Body of pancreas (tissue), 4 donors: ENCODE measurements around the gene TMEM247. TPM values are rescaled to one million over a fixed set of nuclear protein-coding genes. Genes with fewer than 3 reads are reported as not detected.

Source experiments
- ATAC-seq: fragments of 150-250 bp; one replicate; pipeline ENCODE4 v1.9.1; 2016
- DNase-seq, 4 donors: peaks; one replicate each; pipeline ENCODE4 v3.0.0-alpha.2; 2019
- H3K27ac ChIP-seq, 4 donors: fragments of 200-600 bp; sonication (generic); 1 replicate in 3 of 4; 2 replicates in 1 of 4; pipeline versions ENCODE4 v1.5.1 to v1.6.1; 2016 to 2019; ENCODE audit warnings: mild to moderate bottlenecking in 1 of 4, mixed read lengths in 1 of 4, moderate library complexity in 1 of 4
- H3K27me3 ChIP-seq, 2 donors: fragments of 200-600 bp; sonication (generic); one replicate each; pipeline ENCODE4 v1.6.0; 2016; ENCODE audit warnings: mild to moderate bottlenecking in 1 of 2
- H3K36me3 ChIP-seq, 2 donors: fragments of 200-600 bp; sonication (generic); replicated peaks in 1 of 2; 2 replicates each; pipeline ENCODE4 v1.5.1; 2016; ENCODE audit warnings: low read depth in 2 of 2; ENCODE audit not compliant: insufficient read depth in 1 of 2
- H3K4me1 ChIP-seq: fragments of 200-600 bp; sonication (generic); one replicate; pipeline ENCODE4 v1.6.0; 2016
- H3K4me3 ChIP-seq, 2 donors: fragments of 200-600 bp; sonication (generic); 1 replicate in 1 of 2; 2 replicates in 1 of 2; pipeline ENCODE4 v1.5.1; 2016 to 2019
- H3K9me3 ChIP-seq, 3 donors: fragments of 200-600 bp; sonication (generic); 1 replicate in 2 of 3; 2 replicates in 1 of 3; pipeline ENCODE4 v1.5.1; 2016
- POLR2A ChIP-seq, 3 donors: fragments of 450-650 bp; IDR thresholded peaks; one replicate each; pipeline ENCODE4 v1.6.1; 2016; ENCODE audit warnings: antibody characterized with exemption in 3 of 3, mild to moderate bottlenecking in 2 of 3
- WGBS, 2 donors: methylation state at CpG; one replicate each; pipeline ENCODE4 v1.1.5; 2017; 5-methylcytosine and 5-hydroxymethylcytosine counted together
- intact Hi-C: fragments of 100-400 bp; cut with DNase I; formaldehyde crosslinking; loops from one replicate; pipeline ENCODE4 v1.15.1; 2023
- total RNA-seq, 2 donors: library from RNA; depleted of rRNA; stranded (reverse); fragments of >200 nt; gene quantifications; one replicate each; pipeline ENCODE4 v1.1.0, GENCODE V29; 2016
- TF ChIP-seq, protein P1 (sequence below), 7 experiments: fragments of 450-650 bp in 4 of 7; fragments of 200-600 bp in 3 of 7; sonication (generic) in 3 of 7; IDR thresholded peaks; one replicate each; pipeline ENCODE4 v1.5.1; 2016 to 2019; ENCODE audit warnings: antibody characterized with exemption in 7 of 7

The TMEM247 gene
- total RNA-seq, 2 donors from 2014 or later, result not detected

DNA sequence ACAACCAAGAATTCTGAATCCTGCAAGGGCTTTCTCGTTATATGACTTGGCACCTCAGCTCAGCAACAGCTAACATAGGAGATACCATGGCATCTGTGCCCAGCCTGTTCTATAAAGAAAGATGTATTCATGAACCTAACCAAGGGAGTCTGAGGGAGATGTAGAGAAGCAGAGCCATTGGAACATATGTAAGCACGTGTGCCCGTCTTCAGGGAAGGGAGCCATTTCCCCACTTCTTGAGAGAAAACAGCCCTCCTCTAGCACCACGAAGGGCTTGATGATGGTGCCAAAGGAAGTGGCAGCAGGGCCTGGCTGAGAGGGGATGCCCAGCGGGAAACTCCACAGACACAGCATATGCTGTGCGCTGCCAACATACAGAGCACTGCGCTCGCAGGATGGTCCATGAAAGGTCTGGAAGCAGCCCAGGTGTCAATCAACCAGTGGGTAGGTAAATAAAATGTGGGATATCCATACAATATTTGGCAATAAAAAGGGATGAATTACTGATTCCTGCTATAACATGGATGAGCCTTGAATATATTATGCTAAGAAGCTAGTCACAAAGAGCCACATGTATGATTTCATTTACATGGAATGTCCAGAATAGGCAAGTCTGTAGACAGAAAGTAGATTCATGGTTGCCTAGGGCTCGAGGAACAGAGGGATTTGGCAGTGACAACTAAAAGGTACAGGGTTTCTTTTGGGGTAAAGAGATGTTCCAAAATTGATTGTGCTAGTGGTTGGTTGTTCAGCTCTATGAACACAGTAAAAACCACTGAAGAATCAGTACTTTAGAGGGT lies 16.1 kb downstream of the TMEM247 start:
- intact Hi-C loops, result no loop called here
- Histone ChIP-seq H3K4me3 (no peak overlapping the region), H3K9me3 (no peaks in the 10 kb centered on the region), H3K36me3 (no peaks in the 10 kb centered on the region), H3K27me3 (no peaks in the 10 kb centered on the region), H3K27ac (no peak overlapping the region), H3K4me1 (peaks cover 10% of the 10 kb centered on the region)
- 84 to 86% methylated on average over 9 of the region's 9 CpGs for WGBS, 2 donors
- no peak for TF ChIP-seq POLR2A (IDR thresholded peaks at IDR 0.05)
- TF ChIP-seq, protein P1, sequence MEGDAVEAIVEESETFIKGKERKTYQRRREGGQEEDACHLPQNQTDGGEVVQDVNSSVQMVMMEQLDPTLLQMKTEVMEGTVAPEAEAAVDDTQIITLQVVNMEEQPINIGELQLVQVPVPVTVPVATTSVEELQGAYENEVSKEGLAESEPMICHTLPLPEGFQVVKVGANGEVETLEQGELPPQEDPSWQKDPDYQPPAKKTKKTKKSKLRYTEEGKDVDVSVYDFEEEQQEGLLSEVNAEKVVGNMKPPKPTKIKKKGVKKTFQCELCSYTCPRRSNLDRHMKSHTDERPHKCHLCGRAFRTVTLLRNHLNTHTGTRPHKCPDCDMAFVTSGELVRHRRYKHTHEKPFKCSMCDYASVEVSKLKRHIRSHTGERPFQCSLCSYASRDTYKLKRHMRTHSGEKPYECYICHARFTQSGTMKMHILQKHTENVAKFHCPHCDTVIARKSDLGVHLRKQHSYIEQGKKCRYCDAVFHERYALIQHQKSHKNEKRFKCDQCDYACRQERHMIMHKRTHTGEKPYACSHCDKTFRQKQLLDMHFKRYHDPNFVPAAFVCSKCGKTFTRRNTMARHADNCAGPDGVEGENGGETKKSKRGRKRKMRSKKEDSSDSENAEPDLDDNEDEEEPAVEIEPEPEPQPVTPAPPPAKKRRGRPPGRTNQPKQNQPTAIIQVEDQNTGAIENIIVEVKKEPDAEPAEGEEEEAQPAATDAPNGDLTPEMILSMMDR (IDR thresholded peaks at IDR 0.05), result no peak
- DNase-seq, result no peak
- no peak for ATAC-seq

GRCh38 chr2:46497766-46498165 lies 18.4 kb downstream of the TMEM247 start:
- intact Hi-C loops, result no loop called here
- Histone ChIP-seq H3K9me3 (no peaks in the 10 kb centered on the region), H3K27ac (no peak overlapping the region), H3K4me1 (peaks cover 7% of the 10 kb centered on the region), H3K27me3 (no peaks in the 10 kb centered on the region), H3K36me3 (no peaks in the 10 kb centered on the region), H3K4me3 (no peak overlapping the region)
- TF ChIP-seq, protein P1 (IDR thresholded peaks at IDR 0.05), result no peak
- TF ChIP-seq POLR2A (IDR thresholded peaks at IDR 0.05), result no peak
- no peak for ATAC-seq
- WGBS, 2 donors, result 74 to 85% methylated on average over 4 of the region's 4 CpGs
- no peak for DNase-seq

DNA sequence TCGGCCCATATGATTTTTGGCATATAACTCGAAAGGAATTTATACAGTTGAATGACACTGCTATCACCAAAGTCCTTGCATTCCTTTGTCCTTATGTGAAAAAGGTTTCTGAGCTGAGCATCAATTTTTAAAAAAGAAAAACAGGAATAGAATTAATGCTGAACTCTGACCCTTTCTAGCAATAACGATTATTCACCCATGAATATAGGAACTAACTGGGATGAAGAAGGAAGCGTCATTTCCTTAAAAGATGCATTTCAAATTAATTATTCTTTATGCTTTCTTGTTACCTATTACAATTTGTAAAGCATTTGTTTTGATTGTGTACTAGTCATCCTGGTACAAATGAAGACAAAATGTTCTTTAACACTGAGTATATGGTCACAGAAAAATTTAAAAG lies 19.3 kb downstream of the TMEM247 start:
- no peaks in the 10 kb centered on the region for H3K36me3 ChIP-seq
- DNase-seq (no peak), ATAC-seq (no peak)
- intact Hi-C loops, result no loop called here
- WGBS, 2 donors, result 69 to 75% methylated on average over 4 of the region's 4 CpGs
- H3K4me3 ChIP-seq, result no peak overlapping the region
- no peaks in the 10 kb centered on the region for H3K9me3 ChIP-seq
- no peaks in the 10 kb centered on the region for H3K27me3 ChIP-seq
- peaks cover 7% of the 10 kb centered on the region for H3K4me1 ChIP-seq
- TF ChIP-seq, protein P1 (IDR thresholded peaks at IDR 0.05), result no peak
- TF ChIP-seq POLR2A (IDR thresholded peaks at IDR 0.05), result no peak
- H3K27ac ChIP-seq, result no peak overlapping the region

- 12 to 25% methylated on average over 7 of the region's 7 CpGs for WGBS, 2 donors
- TF ChIP-seq, protein P1 (IDR thresholded peaks at IDR 0.05), result no peak
- TF ChIP-seq POLR2A (IDR thresholded peaks at IDR 0.05), result no peak
- ATAC-seq, result no peak
- Histone ChIP-seq H3K9me3 (no peaks in the 10 kb centered on the region), H3K4me3 (peak overlapping the region; percentile 22 to 55), H3K36me3 (no peaks in the 10 kb centered on the region), H3K4me1 (peaks cover 7% of the 10 kb centered on the region), H3K27ac (peak overlapping the region; percentile 72 to 88 (median 76)), H3K27me3 (no peaks in the 10 kb centered on the region)
- intact Hi-C loops, result no loop called here
- no peak for DNase-seq
Measured at GRCh38 chr2:46499392-46499785, 20.0 kb downstream of the TMEM247 start.

- ATAC-seq (no peak), DNase-seq (no peak)
- no peaks in the 10 kb centered on the region for H3K36me3 ChIP-seq
- no peaks in the 10 kb centered on the region for H3K27me3 ChIP-seq
- no peak overlapping the region for H3K4me3 ChIP-seq
- no peaks in the 10 kb centered on the region for H3K9me3 ChIP-seq
- 72 to 87% methylated on average over 6 of the region's 6 CpGs for WGBS, 2 donors
- peaks cover 7% of the 10 kb centered on the region for H3K4me1 ChIP-seq
- no peak overlapping the region for H3K27ac ChIP-seq
- intact Hi-C loops, result no loop called here
- TF ChIP-seq, protein P1 (IDR thresholded peaks at IDR 0.05), result no peak
- TF ChIP-seq POLR2A (IDR thresholded peaks at IDR 0.05), result no peak
Measured at GRCh38 chr2:46500801-46501200, 21.4 kb downstream of the TMEM247 start.
